Smooth muscle cell (in vitro differentiated cells): ENCODE results near the gene KLF4. TPM values are rescaled to one million over a fixed set of nuclear protein-coding genes. Genes with fewer than 3 reads are reported as not detected.

Experiments
- DNase-seq: peaks from one replicate; lab custom pipeline; 2025; ENCODE audit not compliant: unreplicated experiment; lab: John Stamatoyannopoulos, UW
- H2AFZ ChIP-seq: fragments of 200-600 bp; sonication (generic); 2 replicates; pipeline ENCODE4 v1.6.0; 2016; ENCODE audit warnings: antibody characterized with exemption, low read depth, mild to moderate bottlenecking
- H3F3A ChIP-seq: fragments of 200-600 bp; sonication (generic); 2 replicates; pipeline ENCODE4 v1.6.0; 2017; ENCODE audit warnings: antibody characterized with exemption, low read depth
- H3K27ac ChIP-seq: fragments of 200-600 bp; sonication (generic); 2 replicates; pipeline ENCODE4 v1.5.1; 2016; ENCODE audit warnings: low read depth, mild to moderate bottlenecking
- H3K27me3 ChIP-seq: fragments of 200-600 bp; sonication (generic); 2 replicates; pipeline ENCODE4 v1.6.1; 2016; ENCODE audit warnings: low read depth, mild to moderate bottlenecking
- H3K36me3 ChIP-seq: fragments of 200-600 bp; sonication (generic); 2 replicates; pipeline ENCODE4 v1.5.1; 2016; ENCODE audit warnings: low read depth
- H3K4me1 ChIP-seq: fragments of 200-600 bp; sonication (generic); 2 replicates; pipeline ENCODE4 v1.5.1; 2016; ENCODE audit warnings: low read depth
- H3K4me2 ChIP-seq: fragments of 200-600 bp; sonication (generic); 2 replicates; pipeline ENCODE4 v1.6.0; 2016; ENCODE audit warnings: mild to moderate bottlenecking
- H3K4me3 ChIP-seq: fragments of 200-600 bp; sonication (generic); 2 replicates; pipeline ENCODE4 v1.5.1; 2016; ENCODE audit warnings: mild to moderate bottlenecking
- H3K79me2 ChIP-seq: fragments of 200-600 bp; sonication (generic); 2 replicates; pipeline ENCODE4 v1.6.0; 2016; ENCODE audit warnings: low read depth, mild to moderate bottlenecking
- H3K9ac ChIP-seq: fragments of 200-600 bp; sonication (generic); 2 replicates; pipeline ENCODE4 v1.6.0; 2016; ENCODE audit warnings: low read depth
- H3K9me3 ChIP-seq: fragments of 200-600 bp; sonication (generic); replicated peaks from 2 replicates; pipeline ENCODE4 v1.5.1; 2016; ENCODE audit warnings: low read depth
- H4K20me1 ChIP-seq: fragments of 200-600 bp; sonication (generic); 2 replicates; pipeline ENCODE4 v1.6.0; 2016; ENCODE audit warnings: low read depth
- CTCF ChIP-seq: fragments of 200-600 bp; sonication (generic); IDR thresholded peaks from 2 replicates; pipeline ENCODE4 v1.5.1; 2017; ENCODE audit warnings: borderline replicate concordance, mild to moderate bottlenecking, antibody characterized with exemption; ENCODE audit not compliant: insufficient read depth, poor library complexity, severe bottlenecking
- WGBS: methylation state at CpG from one replicate; pipeline ENCODE4 v1.1.7; 2016; ENCODE audit warnings: low lambda C conversion rate; 5-methylcytosine and 5-hydroxymethylcytosine counted together
- polyA plus RNA-seq: library from polyadenylated mRNA; unstranded; fragments of >200 nt; fragmentation: Nextera tagmentation; extraction: Ambion mirVana; gene quantifications from 2 replicates; pipeline ENCODE4 v1.2.1, GENCODE V29; 2016
- total RNA-seq: library from RNA; depleted of rRNA; stranded (reverse); fragments of >200 nt; gene quantifications from 2 replicates; pipeline ENCODE4 v1.2.3, GENCODE V29; 2014

The KLF4 gene
- total and polyA plus RNA-seq, 2 experiments from 2014 or later, result 5.1 to 43.6 TPM

- no peak overlapping the region for H3K4me3 ChIP-seq
- no peaks in the 10 kb centered on the region for H3F3A ChIP-seq
- H3K4me1 ChIP-seq, result no peaks in the 10 kb centered on the region
- H2AFZ ChIP-seq, result no peak overlapping the region
- no peaks in the 10 kb centered on the region for H3K27me3 ChIP-seq
- no peaks in the 10 kb centered on the region for H3K36me3 ChIP-seq
- WGBS, result 81% methylated on average over 6 of the region's 6 CpGs
- H3K4me2 ChIP-seq, result no peak overlapping the region
- H4K20me1 ChIP-seq, result no peaks in the 10 kb centered on the region
- H3K79me2 ChIP-seq, result no peaks in the 10 kb centered on the region
- H3K27ac ChIP-seq, result no peak overlapping the region
- no peak for TF ChIP-seq CTCF
- H3K9me3 ChIP-seq, result no peaks in the 10 kb centered on the region
- no peak for DNase-seq
- H3K9ac ChIP-seq, result no peak overlapping the region
These were observed 34.0 kb downstream of the KLF4 start for GRCh38 chr9:107455425-107456135.

- DNase-seq, result no peak
- Histone ChIP-seq H3K4me3 (no peak overlapping the region), H3K9me3 (no peaks in the 10 kb centered on the region), H2AFZ (no peak overlapping the region), H3K36me3 (no peaks in the 10 kb centered on the region), H3F3A (no peaks in the 10 kb centered on the region), H3K4me2 (no peak overlapping the region), H3K79me2 (no peaks in the 10 kb centered on the region), H3K9ac (no peak overlapping the region), H4K20me1 (no peaks in the 10 kb centered on the region), H3K27me3 (no peaks in the 10 kb centered on the region), H3K27ac (no peak overlapping the region), H3K4me1 (no peaks in the 10 kb centered on the region)
- TF ChIP-seq CTCF, result no peak
- 81% methylated on average over 4 of the region's 4 CpGs for WGBS
These were observed 36.1 kb downstream of the KLF4 start for GRCh38 chr9:107453479-107453878.

GRCh38 chr9:107447834-107448233 lies 41.7 kb downstream of the KLF4 start:
- no peaks in the 10 kb centered on the region for H3K27me3 ChIP-seq
- H3K27ac ChIP-seq, result no peak overlapping the region
- DNase-seq, result no peak
- 84% methylated on average over 1 of the region's 1 CpG for WGBS
- no peaks in the 10 kb centered on the region for H3K79me2 ChIP-seq
- no peaks in the 10 kb centered on the region for H3K36me3 ChIP-seq
- no peak overlapping the region for H3K4me2 ChIP-seq
- no peaks in the 10 kb centered on the region for H3K9me3 ChIP-seq
- no peak overlapping the region for H3K9ac ChIP-seq
- H3K4me1 ChIP-seq, result no peaks in the 10 kb centered on the region
- no peak for TF ChIP-seq CTCF
- H2AFZ ChIP-seq, result no peak overlapping the region
- no peaks in the 10 kb centered on the region for H4K20me1 ChIP-seq
- no peaks in the 10 kb centered on the region for H3F3A ChIP-seq
- H3K4me3 ChIP-seq, result no peak overlapping the region

DNA sequence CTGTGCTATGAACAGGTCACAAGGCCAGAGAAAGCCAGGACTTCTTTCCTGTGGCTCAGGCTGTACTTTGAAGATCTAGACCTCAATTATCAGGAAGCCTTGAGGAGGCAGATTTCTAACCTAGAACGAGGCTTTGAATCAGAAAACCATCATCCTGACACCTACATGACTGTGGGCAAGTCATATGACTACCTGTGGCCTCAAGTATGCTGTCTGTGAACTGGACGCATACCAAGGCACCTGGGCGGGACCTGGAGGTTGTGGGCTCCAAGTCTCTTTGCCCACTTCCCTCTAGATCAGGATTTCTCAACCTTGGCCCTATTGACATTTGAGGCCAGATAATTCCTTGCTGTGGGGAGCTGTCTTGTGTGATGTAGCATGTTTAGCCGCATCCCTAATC lies 42.5 kb downstream of the KLF4 start:
- no peak for TF ChIP-seq CTCF
- H2AFZ ChIP-seq, result no peak overlapping the region
- no peaks in the 10 kb centered on the region for H3K27me3 ChIP-seq
- no peaks in the 10 kb centered on the region for H3K36me3 ChIP-seq
- H3K27ac ChIP-seq, result no peak overlapping the region
- H3F3A ChIP-seq, result no peaks in the 10 kb centered on the region
- DNase-seq, result no peak
- H4K20me1 ChIP-seq, result no peaks in the 10 kb centered on the region
- no peak overlapping the region for H3K4me2 ChIP-seq
- H3K4me3 ChIP-seq, result no peak overlapping the region
- H3K9ac ChIP-seq, result no peak overlapping the region
- no peaks in the 10 kb centered on the region for H3K4me1 ChIP-seq
- no peaks in the 10 kb centered on the region for H3K79me2 ChIP-seq
- 88% methylated on average over 4 of the region's 4 CpGs for WGBS
- no peaks in the 10 kb centered on the region for H3K9me3 ChIP-seq
